Progenitor cell of endocrine pancreas (in vitro differentiated cells): ENCODE data around the gene EPM2A. TPM values are rescaled to one million over a fixed set of nuclear protein-coding genes. Genes with fewer than 3 reads are reported as not detected.

Experiments used
- DNase-seq: peaks from one replicate; pipeline ENCODE4 v3.0.0; 2021; ENCODE audit warnings: low spot score; ENCODE audit not compliant: unreplicated experiment
- H3K27ac Mint-ChIP-seq: 2 replicates; pipeline ENCODE4 v1.8.0; 2021; ENCODE audit warnings: mild to moderate bottlenecking, moderate library complexity, mixed read lengths
- H3K27me3 Mint-ChIP-seq: 2 replicates; pipeline ENCODE4 v1.8.0; 2021; ENCODE audit warnings: mixed read lengths
- H3K36me3 Mint-ChIP-seq: 2 replicates; pipeline ENCODE4 v1.8.0; 2022; ENCODE audit warnings: mixed read lengths; ENCODE audit not compliant: insufficient read depth
- H3K4me1 Mint-ChIP-seq: 2 replicates; pipeline ENCODE4 v1.8.0; 2021; ENCODE audit warnings: low read depth, mixed read lengths
- H3K4me3 Mint-ChIP-seq: 2 replicates; pipeline ENCODE4 v1.8.0; 2021; ENCODE audit warnings: low read depth, mild to moderate bottlenecking, moderate library complexity, mixed read lengths
- H3K9me3 Mint-ChIP-seq: 2 replicates; pipeline ENCODE4 v1.8.0; 2021; ENCODE audit warnings: low read depth, mixed read lengths
- CTCF ChIP-seq: fragments of 200-600 bp; sonication (generic); IDR thresholded peaks from one replicate; pipeline ENCODE4 v1.5.0; 2021; ENCODE audit warnings: antibody characterized with exemption, mild to moderate bottlenecking; ENCODE audit not compliant: unreplicated experiment
- total RNA-seq: library from RNA; stranded (reverse); gene quantifications from 2 replicates; pipeline ENCODE4 v1.2.1, GENCODE V29; 2021

EPM2A gene
- total RNA-seq, 1 donor from 2014 or later = 15.6 TPM

GRCh38 chr6:145685932-145686331, 49.4 kb downstream of the EPM2A start:
- H3K4me3 Mint-ChIP-seq = no peak overlapping the region
- H3K36me3 Mint-ChIP-seq = peaks cover 17% of the 10 kb centered on the region
- H3K9me3 Mint-ChIP-seq = peaks cover 14% of the 10 kb centered on the region
- no peak for DNase-seq
- H3K27ac Mint-ChIP-seq = no peak overlapping the region
- TF ChIP-seq CTCF = no peak
- no peaks in the 10 kb centered on the region for H3K4me1 Mint-ChIP-seq
- no peaks in the 10 kb centered on the region for H3K27me3 Mint-ChIP-seq

- TF ChIP-seq CTCF = no peak
- peaks cover 23% of the 10 kb centered on the region for H3K9me3 Mint-ChIP-seq
- DNase-seq = no peak
- no peak overlapping the region for H3K27ac Mint-ChIP-seq
- no peaks in the 10 kb centered on the region for H3K4me1 Mint-ChIP-seq
- no peak overlapping the region for H3K4me3 Mint-ChIP-seq
- peaks cover 35% of the 10 kb centered on the region for H3K36me3 Mint-ChIP-seq
- H3K27me3 Mint-ChIP-seq = no peaks in the 10 kb centered on the region
Measured at GRCh38 chr6:145681965-145682364, 53.4 kb downstream of the EPM2A start.

GRCh38 chr6:145673504-145673903, 61.8 kb downstream of the EPM2A start:
- H3K27ac Mint-ChIP-seq = no peak overlapping the region
- no peak overlapping the region for H3K4me3 Mint-ChIP-seq

GRCh38 chr6:145670311-145670710, 65.0 kb downstream of the EPM2A start:
- H3K27me3 Mint-ChIP-seq = no peaks in the 10 kb centered on the region
- peaks cover 3% of the 10 kb centered on the region for H3K9me3 Mint-ChIP-seq
- peaks cover 5% of the 10 kb centered on the region for H3K36me3 Mint-ChIP-seq
- H3K4me1 Mint-ChIP-seq = no peaks in the 10 kb centered on the region
- no peak overlapping the region for H3K27ac Mint-ChIP-seq
- no peak overlapping the region for H3K4me3 Mint-ChIP-seq
- TF ChIP-seq CTCF = no peak
- DNase-seq = no peak

More at GRCh38 chr6:145673504-145673903, 61.8 kb downstream of the EPM2A start:
- H3K36me3 Mint-ChIP-seq = peaks cover 28% of the 10 kb centered on the region
- no peaks in the 10 kb centered on the region for H3K27me3 Mint-ChIP-seq
- TF ChIP-seq CTCF = no peak
- peaks cover 2% of the 10 kb centered on the region for H3K4me1 Mint-ChIP-seq
- no peak for DNase-seq
- peaks cover 18% of the 10 kb centered on the region for H3K9me3 Mint-ChIP-seq

- no peak overlapping the region for H3K27ac Mint-ChIP-seq
- no peak for DNase-seq
- H3K27me3 Mint-ChIP-seq = no peaks in the 10 kb centered on the region
- no peak overlapping the region for H3K4me3 Mint-ChIP-seq
- peaks cover 3% of the 10 kb centered on the region for H3K9me3 Mint-ChIP-seq
- no peak for TF ChIP-seq CTCF
- no peaks in the 10 kb centered on the region for H3K4me1 Mint-ChIP-seq
- peaks cover 4% of the 10 kb centered on the region for H3K36me3 Mint-ChIP-seq
Measured at GRCh38 chr6:145669627-145670034, 65.7 kb downstream of the EPM2A start.
